HL-60 (cell line): ENCODE data around the gene NRXN3.

Experiments
- DNase-seq, 2 experiments: peaks; one replicate each; pipeline ENCODE4 v3.0.0-alpha.2; 2010 to 2020; ENCODE audit warnings: low read depth in 1 of 2, low spot score in 1 of 2
- H3K27ac ChIP-seq: fragments of 250-450 bp; sonication (Bioruptor Pico); replicated peaks from 2 replicates; pipeline ENCODE4 v1.5.1; 2020; ENCODE audit warnings: mild to moderate bottlenecking, moderate library complexity
- H3K27me3 ChIP-seq: fragments of 250-450 bp; sonication (Bioruptor Pico); 2 replicates; pipeline ENCODE4 v1.5.1; 2021; ENCODE audit warnings: mild to moderate bottlenecking, moderate library complexity; ENCODE audit not compliant: insufficient read depth, poor library complexity, severe bottlenecking
- H3K4me3 ChIP-seq: replicated peaks from 2 replicates; pipeline ENCODE4 v1.5.1; 2011; ENCODE audit warnings: mild to moderate bottlenecking, control low read depth, low read length; ENCODE audit not compliant: insufficient read depth
- GABPA ChIP-seq: IDR thresholded peaks from 2 replicates; pipeline ENCODE4 v1.6.1; 2012; ENCODE audit warnings: low read depth
- POLR2AphosphoS5 ChIP-seq: IDR thresholded peaks from 2 replicates; pipeline ENCODE4 v1.6.1; 2012; ENCODE audit warnings: low read depth
- SPI1 ChIP-seq: IDR thresholded peaks from 2 replicates; pipeline ENCODE4 v1.6.1; 2012; ENCODE audit warnings: low read depth, mild to moderate bottlenecking, borderline replicate concordance
- TF ChIP-seq, protein P1 (sequence below): IDR thresholded peaks from one replicate; pipeline ENCODE4 v1.5.1; 2011; ENCODE audit warnings: low read length, control low read depth, inconsistent platforms; ENCODE audit not compliant: insufficient read depth
- TF ChIP-seq, protein P2 (sequence below): IDR thresholded peaks from 2 replicates; pipeline ENCODE4 v1.6.1; 2012; ENCODE audit warnings: low read depth; ENCODE audit not compliant: insufficient replicate concordance

Gene NRXN3

DNA sequence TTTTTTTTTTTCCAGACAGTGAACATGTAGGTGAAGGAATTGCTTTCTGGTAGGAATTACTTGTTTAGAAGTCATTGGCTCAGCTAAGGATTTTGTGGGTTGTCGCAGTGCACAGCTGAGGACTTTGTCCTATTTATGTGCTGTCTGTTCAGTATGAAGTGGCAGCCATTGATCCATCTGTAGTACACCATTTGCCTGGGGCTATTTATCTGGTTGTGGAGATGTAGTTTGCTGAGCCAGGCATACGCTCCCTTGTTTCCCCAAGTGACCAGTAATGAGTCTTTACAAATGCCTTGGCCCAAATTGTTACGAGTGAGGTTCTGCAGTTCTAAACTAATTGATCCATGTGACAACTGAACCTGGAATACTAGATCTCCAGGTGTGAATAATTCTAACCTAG, 140.1 kb downstream of the NRXN3 start:
- TF ChIP-seq, protein P1, sequence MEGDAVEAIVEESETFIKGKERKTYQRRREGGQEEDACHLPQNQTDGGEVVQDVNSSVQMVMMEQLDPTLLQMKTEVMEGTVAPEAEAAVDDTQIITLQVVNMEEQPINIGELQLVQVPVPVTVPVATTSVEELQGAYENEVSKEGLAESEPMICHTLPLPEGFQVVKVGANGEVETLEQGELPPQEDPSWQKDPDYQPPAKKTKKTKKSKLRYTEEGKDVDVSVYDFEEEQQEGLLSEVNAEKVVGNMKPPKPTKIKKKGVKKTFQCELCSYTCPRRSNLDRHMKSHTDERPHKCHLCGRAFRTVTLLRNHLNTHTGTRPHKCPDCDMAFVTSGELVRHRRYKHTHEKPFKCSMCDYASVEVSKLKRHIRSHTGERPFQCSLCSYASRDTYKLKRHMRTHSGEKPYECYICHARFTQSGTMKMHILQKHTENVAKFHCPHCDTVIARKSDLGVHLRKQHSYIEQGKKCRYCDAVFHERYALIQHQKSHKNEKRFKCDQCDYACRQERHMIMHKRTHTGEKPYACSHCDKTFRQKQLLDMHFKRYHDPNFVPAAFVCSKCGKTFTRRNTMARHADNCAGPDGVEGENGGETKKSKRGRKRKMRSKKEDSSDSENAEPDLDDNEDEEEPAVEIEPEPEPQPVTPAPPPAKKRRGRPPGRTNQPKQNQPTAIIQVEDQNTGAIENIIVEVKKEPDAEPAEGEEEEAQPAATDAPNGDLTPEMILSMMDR, result no peak
- TF ChIP-seq, protein P2, sequence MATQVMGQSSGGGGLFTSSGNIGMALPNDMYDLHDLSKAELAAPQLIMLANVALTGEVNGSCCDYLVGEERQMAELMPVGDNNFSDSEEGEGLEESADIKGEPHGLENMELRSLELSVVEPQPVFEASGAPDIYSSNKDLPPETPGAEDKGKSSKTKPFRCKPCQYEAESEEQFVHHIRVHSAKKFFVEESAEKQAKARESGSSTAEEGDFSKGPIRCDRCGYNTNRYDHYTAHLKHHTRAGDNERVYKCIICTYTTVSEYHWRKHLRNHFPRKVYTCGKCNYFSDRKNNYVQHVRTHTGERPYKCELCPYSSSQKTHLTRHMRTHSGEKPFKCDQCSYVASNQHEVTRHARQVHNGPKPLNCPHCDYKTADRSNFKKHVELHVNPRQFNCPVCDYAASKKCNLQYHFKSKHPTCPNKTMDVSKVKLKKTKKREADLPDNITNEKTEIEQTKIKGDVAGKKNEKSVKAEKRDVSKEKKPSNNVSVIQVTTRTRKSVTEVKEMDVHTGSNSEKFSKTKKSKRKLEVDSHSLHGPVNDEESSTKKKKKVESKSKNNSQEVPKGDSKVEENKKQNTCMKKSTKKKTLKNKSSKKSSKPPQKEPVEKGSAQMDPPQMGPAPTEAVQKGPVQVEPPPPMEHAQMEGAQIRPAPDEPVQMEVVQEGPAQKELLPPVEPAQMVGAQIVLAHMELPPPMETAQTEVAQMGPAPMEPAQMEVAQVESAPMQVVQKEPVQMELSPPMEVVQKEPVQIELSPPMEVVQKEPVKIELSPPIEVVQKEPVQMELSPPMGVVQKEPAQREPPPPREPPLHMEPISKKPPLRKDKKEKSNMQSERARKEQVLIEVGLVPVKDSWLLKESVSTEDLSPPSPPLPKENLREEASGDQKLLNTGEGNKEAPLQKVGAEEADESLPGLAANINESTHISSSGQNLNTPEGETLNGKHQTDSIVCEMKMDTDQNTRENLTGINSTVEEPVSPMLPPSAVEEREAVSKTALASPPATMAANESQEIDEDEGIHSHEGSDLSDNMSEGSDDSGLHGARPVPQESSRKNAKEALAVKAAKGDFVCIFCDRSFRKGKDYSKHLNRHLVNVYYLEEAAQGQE, result no peak
- TF ChIP-seq GABPA (no peak), SPI1 (no peak), POLR2AphosphoS5 (no peak)
- no peak for DNase-seq
- Histone ChIP-seq H3K27me3 (no peaks in the 10 kb centered on the region), H3K27ac (no peak overlapping the region), H3K4me3 (no peak overlapping the region)

DNA sequence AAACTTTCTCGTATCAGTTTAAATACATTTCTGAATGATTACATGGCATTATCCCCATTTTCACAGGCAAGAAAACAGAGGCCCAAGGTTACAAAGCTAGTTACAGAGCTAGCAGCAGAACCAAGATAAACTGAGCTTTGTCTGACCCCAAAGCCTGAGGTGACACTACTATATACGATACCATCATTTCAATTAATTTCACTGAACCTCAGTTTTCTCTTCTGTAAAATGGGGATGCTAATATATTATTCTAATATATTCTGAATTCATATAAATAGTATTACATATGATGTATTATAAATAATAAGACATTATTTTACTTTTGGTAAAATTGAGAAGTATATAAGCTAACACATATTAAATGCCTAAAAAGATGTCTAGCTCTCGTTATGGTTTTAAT, 143.3 kb downstream of the NRXN3 start:
- Histone ChIP-seq H3K27ac (no peak overlapping the region), H3K4me3 (no peak overlapping the region), H3K27me3 (no peaks in the 10 kb centered on the region)
- DNase-seq, result no peak
- TF ChIP-seq, protein P2, result no peak
- TF ChIP-seq POLR2AphosphoS5 (no peak), GABPA (no peak), SPI1 (no peak)
- TF ChIP-seq, protein P1, result no peak

DNA sequence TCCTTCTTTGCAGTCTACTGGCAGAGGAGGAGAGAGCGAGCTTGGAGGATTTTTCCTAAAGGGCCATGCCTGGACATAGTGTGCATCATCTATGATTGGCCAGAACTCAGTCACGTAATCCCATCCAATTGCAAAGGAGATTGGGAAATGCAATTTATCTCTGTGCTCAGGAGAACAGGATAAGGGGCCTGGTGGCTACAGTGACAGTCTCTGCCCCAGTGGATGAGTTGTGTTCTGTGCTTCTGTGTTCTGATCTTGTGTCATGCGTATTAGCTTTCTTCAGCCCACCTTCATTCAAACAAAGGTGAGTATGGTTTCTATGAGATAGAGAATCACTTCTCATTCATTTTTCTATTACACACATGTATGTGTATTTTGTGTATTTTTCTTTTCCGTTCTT, 144.3 kb downstream of the NRXN3 start:
- Histone ChIP-seq H3K27ac (no peak overlapping the region), H3K27me3 (no peaks in the 10 kb centered on the region), H3K4me3 (no peak overlapping the region)
- TF ChIP-seq, protein P1, result no peak
- no peak for TF ChIP-seq POLR2AphosphoS5
- TF ChIP-seq SPI1, result no peak
- TF ChIP-seq, protein P2, result no peak
- TF ChIP-seq GABPA, result no peak
- no peak for DNase-seq
